GM21737 (cell line): ENCODE data around the gene HOXD1.

ENCODE experiments used
- ATAC-seq: cut with Tn5 transposase; IDR thresholded peaks from one replicate; pipeline ENCODE4 v1.9.1; 2021; ENCODE audit warnings: mild to moderate bottlenecking, moderate library complexity; ENCODE audit not compliant: unreplicated experiment

HOXD1 gene

DNA sequence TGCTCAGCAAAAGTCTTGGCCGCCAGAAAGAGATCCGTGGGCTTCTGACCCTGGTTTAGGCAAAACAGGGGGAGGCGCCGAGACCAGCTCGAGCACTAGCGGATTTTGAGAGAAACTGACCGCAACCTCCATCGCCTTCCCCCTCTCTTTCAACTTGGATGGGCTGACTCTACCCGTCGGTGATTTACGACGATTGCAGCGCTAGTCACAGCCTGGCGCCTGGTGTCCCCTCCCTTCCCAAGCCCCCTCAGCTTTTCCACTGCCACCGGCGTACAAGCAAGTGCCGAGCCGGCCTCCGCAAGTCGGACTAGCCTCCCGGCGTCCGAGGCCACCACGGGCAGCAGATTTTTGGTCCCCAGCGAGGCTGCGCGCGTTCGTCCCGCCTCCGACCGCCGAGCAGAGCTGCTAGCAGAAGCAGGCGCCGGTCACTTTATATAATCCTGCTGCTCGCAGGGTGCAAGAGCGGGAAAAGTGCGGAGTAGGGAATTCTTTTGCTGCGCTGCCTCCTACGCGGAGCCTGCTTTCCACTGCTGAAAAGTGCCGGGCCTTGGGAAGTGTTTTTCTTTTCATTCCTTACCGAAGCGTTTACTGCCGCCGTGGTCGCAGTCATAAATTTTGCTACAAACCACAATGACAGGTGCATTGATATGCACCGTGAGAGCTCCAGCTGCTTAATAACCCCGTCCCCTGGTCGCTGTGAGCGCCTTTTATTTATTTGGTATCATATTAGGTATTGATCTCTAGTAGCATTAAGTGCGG is 23.7 kb upstream of the HOXD1 start:
- ATAC-seq, result no peak

DNA sequence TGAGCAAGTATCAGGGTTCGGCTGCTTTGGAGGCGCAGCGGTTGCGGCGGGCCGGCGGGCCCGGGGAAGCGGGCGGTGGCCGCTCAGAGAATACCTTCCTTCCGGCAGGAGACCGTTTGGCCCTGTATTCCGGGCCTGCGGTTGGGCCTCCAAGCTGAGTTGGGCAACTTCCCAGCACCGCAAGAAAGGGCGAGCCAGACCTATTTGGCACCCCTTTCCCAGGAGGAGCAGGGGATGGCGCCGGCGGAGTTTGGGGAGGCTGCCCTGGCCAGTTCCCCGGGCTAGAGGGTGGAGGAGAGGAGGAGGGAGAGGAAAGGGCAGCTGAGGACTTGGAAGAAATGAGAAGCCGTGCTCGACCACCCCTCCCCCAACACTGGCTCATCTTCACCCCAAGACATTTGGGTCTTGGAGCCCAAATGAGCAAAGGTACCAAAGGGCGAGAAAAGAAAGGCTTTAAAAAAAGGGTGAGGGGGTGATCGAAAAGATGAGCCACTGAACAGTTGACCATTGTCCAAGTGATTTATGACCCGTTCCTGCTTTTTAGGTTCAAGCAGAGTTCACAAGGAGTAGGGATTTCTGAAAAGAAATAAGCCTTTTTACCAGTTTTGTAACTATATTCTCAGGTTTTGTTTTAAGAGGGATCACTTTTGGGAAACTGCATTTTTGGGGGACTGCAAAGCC is 23.0 kb upstream of the HOXD1 start:
- no peak for ATAC-seq

DNA sequence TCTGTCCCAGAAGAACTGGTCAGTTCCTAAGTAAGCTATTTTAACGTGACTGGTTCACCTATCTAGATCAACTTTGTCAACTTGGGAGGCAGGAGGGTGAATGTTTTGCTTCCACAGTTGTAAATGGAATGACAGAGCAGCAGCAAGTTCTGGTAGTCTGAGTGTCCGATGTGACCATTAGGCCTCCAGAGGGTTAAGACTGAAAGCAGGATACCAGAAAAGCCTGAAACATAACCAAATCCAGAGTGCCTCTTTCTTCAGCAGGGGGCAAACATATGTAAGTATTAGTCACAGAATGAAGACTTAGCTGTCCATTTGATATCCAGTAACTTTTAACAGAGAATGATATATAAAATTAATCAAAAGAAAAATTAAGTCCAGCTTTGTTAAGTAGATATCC is 22.2 kb upstream of the HOXD1 start:
- no peak for ATAC-seq

DNA sequence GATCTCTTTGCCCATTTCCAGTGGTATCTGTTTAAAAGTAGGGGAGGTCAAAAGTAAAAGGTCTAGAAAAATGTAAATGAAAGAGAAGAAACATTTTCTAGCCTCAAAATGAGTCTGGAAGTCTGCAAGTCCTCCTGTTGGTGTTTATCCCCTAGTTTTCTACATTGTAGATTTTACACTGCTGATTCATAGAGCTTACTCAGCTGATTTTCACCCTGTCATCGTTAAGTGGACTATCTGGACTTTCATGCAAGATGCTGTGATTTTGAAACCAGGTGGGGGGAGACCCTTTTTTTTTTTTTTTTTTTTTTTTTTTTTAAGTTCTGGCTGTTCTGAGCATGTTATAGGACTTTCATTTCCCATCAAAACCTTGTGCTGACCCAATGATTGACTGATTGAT is 21.1 kb upstream of the HOXD1 start:
- ATAC-seq, result no peak

DNA sequence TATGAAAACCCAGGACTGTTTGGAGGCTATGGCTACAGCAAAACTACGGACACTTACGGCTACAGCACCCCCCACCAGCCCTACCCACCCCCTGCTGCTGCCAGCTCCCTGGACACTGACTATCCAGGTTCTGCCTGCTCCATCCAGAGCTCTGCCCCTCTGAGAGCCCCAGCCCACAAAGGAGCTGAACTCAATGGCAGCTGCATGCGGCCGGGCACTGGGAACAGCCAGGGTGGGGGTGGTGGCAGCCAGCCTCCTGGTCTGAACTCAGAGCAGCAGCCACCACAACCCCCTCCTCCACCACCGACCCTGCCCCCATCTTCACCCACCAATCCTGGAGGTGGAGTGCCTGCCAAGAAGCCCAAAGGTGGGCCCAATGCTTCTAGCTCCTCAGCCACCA is 19.3 kb upstream of the HOXD1 start:
- no peak for ATAC-seq

DNA sequence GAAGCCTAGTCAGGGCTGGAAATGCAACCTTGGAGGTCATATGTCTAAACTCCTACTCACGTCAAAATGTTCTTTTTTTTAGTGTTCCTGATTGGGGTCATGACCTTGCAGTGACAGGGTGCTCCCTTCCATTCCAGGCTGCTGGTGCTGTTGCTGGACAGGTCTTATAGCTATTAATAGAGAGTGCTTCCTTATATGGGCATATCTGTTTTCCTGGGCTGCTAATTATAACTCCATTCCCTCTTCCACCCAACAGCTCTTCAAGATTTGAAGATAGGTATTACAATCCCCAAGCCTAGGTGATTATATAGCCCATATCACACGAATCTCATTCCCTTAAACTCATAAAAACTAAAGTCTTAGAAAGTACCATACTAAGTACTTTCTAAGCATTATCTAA is 18.8 kb upstream of the HOXD1 start:
- ATAC-seq, result no peak

DNA sequence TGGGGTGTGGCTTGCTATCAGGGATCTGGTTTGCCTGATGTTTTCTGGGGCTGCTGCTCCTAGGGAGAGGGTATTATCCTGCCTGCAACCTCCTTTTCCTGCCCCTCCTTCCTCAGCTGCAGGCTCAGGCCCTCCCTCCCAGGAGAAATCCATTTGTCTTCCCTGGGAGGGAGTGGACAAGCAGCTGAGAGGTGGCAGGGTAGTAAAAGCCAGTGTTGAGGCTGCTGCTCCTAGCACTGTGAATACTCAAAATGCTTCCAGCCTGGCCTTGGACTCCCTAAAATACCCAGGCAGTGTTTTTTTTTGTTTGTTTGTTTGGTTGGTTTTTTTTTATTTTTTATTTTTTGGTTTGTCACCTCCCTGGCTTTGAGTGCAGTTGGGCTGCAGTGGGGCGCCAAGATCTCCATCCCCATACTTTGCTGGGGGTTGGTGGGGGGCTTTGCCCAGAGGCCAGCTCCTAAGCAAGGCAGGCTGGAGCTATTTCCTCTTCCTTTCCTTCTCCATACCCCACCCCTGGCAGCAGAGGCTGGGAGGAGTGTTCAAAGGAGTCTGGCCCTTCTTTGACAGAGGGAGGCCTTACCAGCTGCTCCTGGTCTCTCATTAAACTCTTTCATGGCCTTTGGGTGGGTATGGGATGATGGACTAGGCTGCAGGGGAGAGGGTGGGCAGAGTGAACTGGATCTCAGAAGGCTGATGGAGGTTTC is 17.7 kb upstream of the HOXD1 start:
- ATAC-seq, result no peak

DNA sequence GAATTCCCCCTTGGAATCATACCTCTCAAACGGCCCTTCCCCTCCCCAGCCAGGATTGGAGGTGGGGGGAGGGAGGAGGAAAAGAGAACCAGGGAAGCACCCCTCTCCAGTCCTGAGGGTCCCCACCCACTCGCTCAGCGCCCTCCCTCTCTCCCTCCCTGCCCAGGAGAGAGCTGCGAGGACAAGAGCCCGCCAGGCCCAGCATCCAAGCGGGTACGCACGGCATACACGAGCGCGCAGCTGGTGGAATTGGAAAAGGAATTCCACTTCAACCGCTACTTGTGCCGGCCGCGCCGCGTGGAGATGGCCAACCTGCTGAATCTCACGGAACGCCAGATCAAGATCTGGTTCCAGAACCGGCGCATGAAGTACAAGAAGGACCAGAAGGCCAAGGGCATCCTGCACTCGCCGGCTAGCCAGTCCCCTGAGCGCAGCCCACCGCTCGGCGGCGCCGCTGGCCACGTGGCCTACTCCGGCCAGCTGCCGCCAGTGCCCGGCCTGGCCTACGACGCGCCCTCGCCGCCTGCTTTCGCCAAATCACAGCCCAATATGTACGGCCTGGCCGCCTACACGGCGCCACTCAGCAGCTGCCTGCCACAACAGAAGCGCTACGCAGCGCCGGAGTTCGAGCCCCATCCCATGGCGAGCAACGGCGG is 17.0 kb upstream of the HOXD1 start:
- no peak for ATAC-seq

DNA sequence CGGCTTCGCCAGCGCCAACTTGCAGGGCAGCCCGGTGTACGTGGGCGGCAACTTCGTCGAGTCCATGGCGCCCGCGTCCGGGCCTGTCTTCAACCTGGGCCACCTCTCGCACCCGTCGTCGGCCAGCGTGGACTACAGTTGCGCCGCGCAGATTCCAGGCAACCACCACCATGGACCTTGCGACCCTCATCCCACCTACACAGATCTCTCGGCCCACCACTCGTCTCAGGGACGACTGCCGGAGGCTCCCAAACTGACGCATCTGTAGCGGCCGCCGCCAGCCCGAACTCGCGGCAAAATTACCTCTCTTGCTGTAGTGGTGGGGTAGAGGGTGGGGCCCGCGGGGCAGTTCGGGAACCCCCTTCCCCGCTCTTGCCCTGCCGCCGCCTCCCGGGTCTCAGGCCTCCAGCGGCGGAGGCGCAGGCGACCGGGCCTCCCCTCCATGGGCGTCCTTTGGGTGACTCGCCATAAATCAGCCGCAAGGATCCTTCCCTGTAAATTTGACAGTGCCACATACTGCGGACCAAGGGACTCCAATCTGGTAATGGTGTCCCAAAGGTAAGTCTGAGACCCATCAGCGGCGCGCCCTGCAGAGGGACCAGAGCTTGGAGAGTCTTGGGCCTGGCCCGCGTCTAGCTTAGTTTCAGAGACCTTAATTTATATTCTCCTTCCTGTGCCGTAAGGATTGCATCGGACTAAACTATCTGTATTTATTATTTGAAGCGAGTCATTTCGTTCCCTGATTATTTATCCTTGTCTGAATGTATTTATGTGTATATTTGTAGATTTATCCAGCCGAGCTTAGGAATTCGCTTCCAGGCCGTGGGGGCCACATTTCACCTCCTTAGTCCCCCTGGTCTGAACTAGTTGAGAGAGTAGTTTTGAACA is 16.2 kb upstream of the HOXD1 start:
- ATAC-seq, result no peak

DNA sequence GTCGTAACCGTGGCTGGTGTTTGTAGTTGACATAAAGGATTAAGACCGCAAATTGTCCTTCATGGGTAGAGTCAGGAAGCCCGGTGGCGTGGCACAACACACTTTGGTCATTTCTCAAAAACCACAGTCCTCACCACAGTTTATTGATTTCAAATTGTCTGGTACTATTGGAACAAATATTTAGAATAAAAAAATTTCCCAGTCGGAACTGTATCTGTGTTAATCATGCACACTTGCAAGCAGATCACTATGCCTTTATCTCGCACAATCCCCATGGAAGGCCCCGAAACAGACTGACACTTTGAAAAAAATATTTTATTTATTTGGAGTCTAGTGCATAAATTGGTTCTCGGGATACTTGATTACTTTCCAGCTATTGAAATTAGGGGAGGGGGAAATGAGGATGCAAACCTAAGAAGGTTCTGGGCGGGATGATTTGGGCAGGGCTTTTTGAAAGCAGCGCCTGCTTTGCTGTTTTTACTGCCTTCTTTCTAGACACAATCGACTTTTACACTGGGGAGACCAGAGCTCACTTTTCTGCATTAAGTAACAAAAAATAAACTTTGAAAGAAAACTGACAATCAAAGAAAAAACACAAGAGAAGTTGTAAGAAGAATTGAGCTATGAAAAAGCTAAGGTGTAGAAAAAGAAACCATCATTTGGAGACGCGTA is 15.4 kb upstream of the HOXD1 start:
- no peak for ATAC-seq

DNA sequence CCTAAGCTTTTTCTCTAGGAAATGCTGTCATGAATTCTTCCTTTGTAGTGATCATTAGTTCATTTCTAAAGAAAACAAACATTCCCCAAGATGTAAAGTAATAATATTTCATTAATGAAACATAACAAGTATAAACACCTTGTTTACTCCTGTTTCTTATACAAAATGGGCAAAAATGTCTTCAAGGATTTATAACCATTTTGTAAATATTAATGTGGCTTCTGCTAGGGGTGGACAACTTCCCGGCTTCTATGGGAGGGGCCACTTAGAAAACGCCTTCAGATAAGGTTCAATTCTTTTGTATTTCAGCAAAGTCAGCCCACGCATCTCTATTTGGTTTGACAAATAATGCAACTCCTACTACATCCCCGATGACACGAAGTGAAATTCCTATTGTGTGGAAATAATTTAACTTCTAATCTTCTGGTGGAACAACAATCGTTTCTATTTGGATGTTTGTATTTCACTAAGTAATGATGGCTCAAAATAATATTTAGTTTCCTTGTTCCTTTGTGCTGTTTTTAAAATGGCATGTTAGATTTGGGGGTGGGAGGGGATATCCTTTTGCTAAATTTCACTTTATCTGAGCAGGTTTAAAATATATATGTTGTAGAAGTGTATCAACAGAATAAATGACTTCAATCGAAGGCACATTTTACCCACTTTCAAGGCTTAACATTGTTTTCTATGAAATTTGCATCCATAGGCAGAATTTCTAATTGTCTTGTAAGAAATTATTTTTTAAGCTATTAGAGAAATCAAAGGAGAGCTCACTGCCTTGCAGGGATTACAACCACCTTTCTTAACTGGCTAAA is 14.7 kb upstream of the HOXD1 start:
- no peak for ATAC-seq

DNA sequence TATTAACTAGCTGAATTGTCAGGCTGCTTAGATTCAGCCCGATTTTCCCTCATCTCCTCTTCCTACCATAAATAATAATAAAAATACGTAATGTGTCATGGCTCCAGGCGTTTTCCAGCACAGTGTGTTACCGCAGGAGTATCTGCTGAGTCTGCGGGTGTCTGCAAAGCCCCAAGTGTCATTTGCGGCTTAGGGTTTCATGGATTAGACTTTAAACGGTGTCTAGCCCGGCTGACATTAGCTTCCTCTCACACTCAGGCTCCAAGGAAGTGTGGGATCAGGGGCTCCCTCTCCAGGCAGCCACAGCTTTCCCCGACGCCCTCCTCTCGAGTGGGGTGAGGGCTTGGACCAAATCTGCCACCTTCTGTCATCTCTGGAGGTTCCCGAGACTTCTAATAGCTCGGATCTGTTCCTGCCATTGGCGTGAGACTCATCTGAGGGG is 14.1 kb upstream of the HOXD1 start:
- no peak for ATAC-seq

DNA sequence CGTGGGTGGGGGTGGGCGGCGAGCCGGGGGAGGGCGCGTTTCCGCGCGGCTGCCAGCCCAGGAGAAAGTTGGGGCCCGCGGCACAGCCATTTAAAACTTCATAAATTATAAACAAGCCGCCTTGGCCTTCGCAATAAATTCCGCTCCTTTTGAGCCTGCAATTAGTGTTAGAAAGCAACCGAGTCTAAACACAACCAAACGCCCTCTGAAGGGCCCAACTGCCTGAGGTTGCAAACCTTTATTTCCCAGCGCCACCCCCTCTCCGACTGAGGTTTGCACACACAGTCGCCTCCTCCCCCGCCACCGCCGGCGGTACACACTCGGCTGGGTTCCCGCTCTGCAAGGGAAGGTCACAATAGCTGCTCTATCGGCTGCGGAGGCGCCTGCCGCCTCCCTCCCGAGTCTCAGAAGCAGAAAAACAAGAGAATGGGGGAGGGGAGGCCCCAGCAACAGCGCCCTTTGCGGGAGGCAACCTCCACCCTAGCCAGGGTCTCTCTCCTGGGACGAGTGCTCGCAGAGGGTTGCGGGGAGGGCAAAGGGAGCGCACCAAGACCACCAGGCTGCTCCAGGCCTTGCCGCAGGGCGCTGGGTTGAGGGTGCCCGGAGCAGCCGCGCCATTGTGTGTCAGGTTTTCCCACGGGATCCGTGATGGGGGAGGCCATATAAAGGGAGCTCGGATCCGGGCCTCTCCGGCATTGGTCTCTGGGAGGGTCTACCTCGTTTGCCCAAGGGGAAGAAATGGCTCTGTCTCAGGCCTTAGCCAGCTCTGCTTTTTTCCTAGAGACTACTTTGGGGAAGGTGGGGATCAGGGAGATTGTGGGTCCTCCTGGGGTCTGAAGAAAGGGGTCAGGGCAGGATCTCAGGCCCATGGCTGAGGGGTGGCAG is 13.4 kb upstream of the HOXD1 start:
- ATAC-seq, result no peak

DNA sequence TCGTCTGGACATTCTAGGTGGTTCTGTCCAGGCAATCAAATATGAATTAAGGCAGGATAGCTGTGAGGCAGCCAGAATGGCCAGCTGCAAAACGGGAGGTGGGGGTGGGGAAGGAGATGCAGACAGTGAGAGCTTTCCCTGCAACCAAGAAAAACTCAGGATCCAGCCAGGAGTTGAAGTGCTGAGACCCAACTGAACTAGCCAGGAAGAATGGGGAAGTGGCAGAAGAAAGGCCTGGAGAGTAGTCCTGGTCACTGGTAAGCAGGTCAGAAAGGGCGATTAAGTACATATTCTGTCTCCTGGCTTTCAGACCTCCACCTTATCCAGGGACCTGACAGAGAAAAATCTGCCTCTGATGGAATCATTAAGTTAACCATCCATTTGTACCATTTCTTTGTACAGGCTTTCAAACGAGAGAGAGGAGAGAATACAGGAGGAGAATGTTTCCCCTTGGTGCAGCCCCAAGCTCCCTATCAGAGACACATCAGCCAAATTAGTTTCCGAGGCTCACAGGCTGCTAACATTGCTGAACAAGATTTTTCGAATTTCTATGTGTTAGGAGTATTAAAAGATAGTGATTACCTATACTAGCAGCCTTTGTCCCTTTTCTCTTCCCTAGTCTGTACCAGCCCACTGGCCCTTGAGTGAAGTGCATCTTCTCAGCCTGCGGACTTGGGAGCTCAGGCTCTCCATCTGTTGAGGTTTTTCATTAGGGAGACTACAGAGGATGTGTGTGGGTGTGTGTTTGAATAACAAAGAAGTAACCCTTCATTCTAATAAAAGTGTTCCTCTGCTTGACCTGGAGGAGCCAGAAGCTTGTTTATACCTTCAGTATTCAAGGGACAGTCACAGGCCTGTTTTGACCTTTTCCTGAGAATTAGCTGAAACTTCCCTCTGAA is 12.5 kb upstream of the HOXD1 start:
- no peak for ATAC-seq

DNA sequence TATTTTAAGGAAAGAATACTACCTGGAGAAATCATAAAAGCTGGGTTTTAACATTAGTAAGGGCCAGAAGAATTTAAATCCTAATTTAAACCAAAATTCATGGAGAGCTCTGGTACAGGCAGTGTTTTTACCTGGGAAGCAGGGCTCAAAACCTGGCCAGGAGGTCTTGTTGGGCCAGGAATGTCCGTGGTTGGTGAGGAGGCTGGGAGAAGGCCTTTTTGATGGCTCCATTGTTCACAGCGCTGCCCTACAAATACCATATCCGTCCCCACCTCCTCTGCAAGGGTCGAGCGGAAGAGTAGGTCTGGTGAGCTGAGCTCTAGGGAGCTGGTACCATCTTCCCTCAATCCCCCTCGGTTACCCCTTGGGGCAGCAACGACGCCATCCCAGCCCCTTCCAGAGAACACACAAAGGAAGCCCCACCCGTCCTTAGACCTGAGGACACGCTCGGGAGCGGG is 10.9 kb upstream of the HOXD1 start:
- ATAC-seq, result no peak

DNA sequence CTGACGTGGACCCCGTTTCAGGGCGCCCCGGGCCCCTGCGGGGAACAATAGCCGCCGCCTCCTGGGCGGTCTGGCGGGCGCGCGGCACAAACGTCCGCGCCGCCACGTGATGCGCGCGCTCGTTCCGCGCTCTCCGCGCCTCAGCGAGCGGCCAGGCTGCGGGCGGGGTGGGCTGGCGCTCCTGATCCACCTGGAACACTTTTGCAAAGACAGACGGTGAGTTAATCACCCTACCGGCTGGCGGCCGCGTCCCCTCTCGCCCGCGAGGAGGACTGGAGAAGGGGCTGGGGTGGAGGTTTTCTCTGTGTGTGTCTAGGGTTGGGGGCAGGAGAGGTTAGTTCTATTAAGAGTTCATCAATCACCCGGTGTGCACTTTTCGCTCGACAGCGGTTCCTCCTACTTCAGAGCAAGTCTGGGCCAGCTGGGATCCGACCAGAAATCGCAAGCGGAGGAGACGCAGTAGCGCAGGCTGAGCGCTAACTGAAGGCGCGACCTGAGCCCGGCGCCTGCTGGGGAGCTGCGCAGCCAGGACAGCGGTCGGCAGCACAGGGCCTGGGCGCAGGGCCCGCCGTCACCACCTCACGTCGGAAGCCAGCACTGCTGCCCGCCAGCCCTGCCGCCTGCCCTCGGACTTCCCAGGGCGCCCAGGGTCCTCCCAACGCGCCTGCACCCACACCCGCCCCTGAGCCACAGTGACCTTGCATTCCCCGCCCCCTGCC is 10.3 kb upstream of the HOXD1 start:
- no peak for ATAC-seq
